GM12891 (cell line): ENCODE data around the gene GJA10.

Source experiments
- DNase-seq: peaks from one replicate; pipeline ENCODE4 v3.0.0; 2011; ENCODE audit warnings: low spot score; ENCODE audit not compliant: insufficient read length
- FAIRE-seq: peaks from 2 replicates; lab custom pipeline; 2011; peaks lifted over from hg19 to GRCh38; lab: Jason Lieb, UNC
- PAX5 ChIP-seq: IDR thresholded peaks from 2 replicates; pipeline ENCODE4 v1.6.1; 2011; ENCODE audit warnings: low read length, moderate library complexity, mild to moderate bottlenecking; ENCODE audit not compliant: insufficient read depth, severe bottlenecking
- POLR2A ChIP-seq: IDR thresholded peaks from 2 replicates; pipeline ENCODE4 v1.6.1; 2011; ENCODE audit warnings: low read depth, low read length, control low read depth
- POLR2AphosphoS5 ChIP-seq: IDR thresholded peaks from 2 replicates; pipeline ENCODE4 v1.6.1; 2011; ENCODE audit warnings: low read depth, low read length, control low read depth
- POU2F2 ChIP-seq: IDR thresholded peaks from 2 replicates; pipeline ENCODE4 v1.6.1; 2011; ENCODE audit warnings: low read depth, mild to moderate bottlenecking, control low read depth, low read length, moderate library complexity
- SPI1 ChIP-seq: IDR thresholded peaks from 2 replicates; pipeline ENCODE4 v1.6.1; 2011; ENCODE audit warnings: low read depth, low read length, control low read depth
- TAF1 ChIP-seq: IDR thresholded peaks from 2 replicates; pipeline ENCODE4 v1.6.1; 2011; ENCODE audit warnings: low read depth, low read length, control low read depth

The GJA10 gene

DNA sequence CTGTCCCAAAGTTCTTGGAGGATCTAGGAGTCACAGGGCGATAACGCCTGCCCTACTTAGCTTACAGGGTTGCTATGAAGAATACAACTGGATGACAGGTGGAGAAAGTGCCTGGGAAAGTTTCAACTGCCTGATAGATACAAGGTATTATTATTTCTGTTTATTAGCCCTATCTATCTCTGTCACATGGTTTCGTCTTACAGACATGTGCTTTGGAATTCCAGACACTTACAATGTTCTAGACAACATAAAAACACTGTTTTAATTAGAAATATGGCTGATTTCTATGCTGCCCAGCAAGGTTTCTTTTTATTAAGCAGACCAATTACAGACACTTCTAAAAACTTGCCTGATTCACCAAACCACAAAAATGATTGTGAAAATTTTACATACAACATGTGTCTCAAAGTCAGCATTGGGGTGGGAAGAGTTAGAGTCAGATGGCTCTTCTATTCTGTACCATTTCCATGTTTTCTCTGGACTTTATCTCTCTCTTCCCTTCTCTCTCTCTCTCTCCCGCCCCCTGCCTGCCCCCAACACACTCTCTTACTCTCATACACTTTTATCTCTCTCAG is 50.0 kb downstream of the GJA10 start:
- TF ChIP-seq POLR2AphosphoS5 (no peak), POLR2A (no peak), TAF1 (no peak), POU2F2 (no peak), SPI1 (no peak), PAX5 (no peak)
- FAIRE-seq (no peak), DNase-seq (no peak)

DNA sequence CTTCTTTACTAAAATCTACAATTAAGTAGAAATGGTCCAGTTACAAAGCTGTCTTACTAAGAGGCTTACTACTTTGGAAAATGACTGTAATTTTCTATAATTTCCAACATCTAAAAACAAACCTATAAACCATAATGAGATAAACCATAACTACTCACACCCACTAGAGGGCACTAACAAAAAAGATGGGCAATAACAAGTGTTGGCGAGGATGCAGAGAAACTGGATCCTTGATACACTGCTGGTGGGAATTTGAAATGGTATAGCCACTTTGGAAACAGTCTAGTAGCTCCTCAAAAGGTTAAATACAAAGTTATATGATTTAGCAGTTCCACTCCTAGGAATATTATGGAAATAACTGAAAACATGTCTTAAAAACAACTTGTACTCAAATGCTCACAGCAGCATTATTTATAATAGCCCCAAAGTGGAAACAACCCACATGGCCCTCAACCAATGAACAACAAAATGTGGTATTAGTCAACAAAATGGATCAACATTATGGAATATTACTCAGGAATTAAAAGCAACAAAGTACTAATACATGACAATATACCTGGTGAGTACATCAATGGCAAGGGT is 50.6 kb downstream of the GJA10 start:
- DNase-seq (no peak), FAIRE-seq (no peak)
- TF ChIP-seq TAF1 (no peak), POLR2A (no peak), POU2F2 (no peak), PAX5 (no peak), SPI1 (no peak), POLR2AphosphoS5 (no peak)
